ENCODE data around the gene COG5. TPM values are rescaled to one million over a fixed set of nuclear protein-coding genes. Genes with fewer than 3 reads are reported as not detected.

COG5 gene
- total and polyA plus RNA-seq, 2 of the 8 experiments (the other 6 are each of a cell fraction or from before 2014, with no cell fraction given): 10.5 to 28.1 TPM

DNA sequence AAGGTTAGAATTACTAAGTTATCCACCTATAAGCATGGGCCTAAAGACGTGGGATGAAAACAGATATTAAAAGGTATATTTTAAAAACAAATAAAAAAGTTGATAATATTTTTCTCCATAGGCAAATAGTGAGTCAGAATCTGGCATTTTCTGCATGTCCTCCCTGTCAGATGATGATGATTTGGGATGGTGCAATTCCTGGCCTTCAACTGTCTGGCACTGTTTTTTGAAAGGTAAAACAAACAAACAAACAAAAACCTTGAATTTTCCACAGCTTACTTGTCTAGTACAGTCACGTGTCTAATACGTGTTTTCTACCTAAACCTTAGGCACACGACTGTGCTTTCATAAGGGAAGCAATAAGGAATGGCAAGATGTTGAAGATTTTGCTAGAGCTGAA lies 377.5 kb downstream of the COG5 start:
- no peak overlapping the region for H3K14ac ChIP-seq (ENCODE audit: insufficient read length)
- no peaks in the 10 kb centered on the region for H3K9me3 ChIP-seq (ENCODE audit: insufficient read depth in 2 of 2, low read depth in 1 of 2, low read length in 1 of 2)
- H2BK15ac ChIP-seq (ENCODE audit: low read length): no peak overlapping the region
- no peak overlapping the region for H2BK120ac ChIP-seq (replicated peaks; ENCODE audit: low read depth, low read length)
- no peak overlapping the region for H3K56ac ChIP-seq (replicated peaks; ENCODE audit: insufficient read length, low read depth, low read length)
- 82% methylated on average over 4 of the region's 4 CpGs; no CpG with 5 or more reads in 1 of the 2 experiments for WGBS, 2 experiments (ENCODE audit: extremely low coverage in 1 of 2, insufficient coverage in 1 of 2, insufficient read length in 1 of 2, insufficient replicate concordance in 2 of 2, low coverage in 1 of 2, low lambda C conversion rate in 2 of 2, missing lambda C conversion rate in 1 of 2)
- no peaks in the 10 kb centered on the region for H3K79me2 ChIP-seq (ENCODE audit: control insufficient read depth in 1 of 2, insufficient read depth in 2 of 2, low read length in 2 of 2)
- ChIA-PET CTCF (ENCODE audit: partially characterized antibody) (no interaction called here), POLR2A (ENCODE audit: partially characterized antibody) (no interaction called here)
- H3K18ac ChIP-seq (ENCODE audit: extremely low read depth, low read length): no peak overlapping the region
- no peak overlapping the region for H4K5ac ChIP-seq (ENCODE audit: insufficient read length, low read depth, low read length)
- H2AK5ac ChIP-seq (ENCODE audit: low read depth, low read length): no peak overlapping the region
- DNase-seq (ENCODE audit: low read depth in 1 of 2, low spot score in 2 of 2) (no peak), FAIRE-seq (no peak)
- H4K8ac ChIP-seq (ENCODE audit: extremely low read depth, insufficient read depth, low read length): no peak overlapping the region
- H4K91ac ChIP-seq (replicated peaks; ENCODE audit: insufficient read length, low read length): no peak overlapping the region
- no peaks in the 10 kb centered on the region for H3K79me1 ChIP-seq (ENCODE audit: low read depth, low read length)
- no peak overlapping the region for H3K23ac ChIP-seq (ENCODE audit: insufficient read length)
- H3K36me3 ChIP-seq (ENCODE audit: control insufficient read depth in 2 of 4, insufficient read depth in 4 of 4, low read length in 3 of 4): peaks cover 7 to 65% (median 33%) of the 10 kb centered on the region in 4 experiments; a peak in 7 of 8 replicates
- H2BK5ac ChIP-seq (ENCODE audit: low read depth, low read length): no peak overlapping the region
- H2BK20ac ChIP-seq (ENCODE audit: low read length): no peak overlapping the region
- no peak overlapping the region for H2BK12ac ChIP-seq (ENCODE audit: low read depth, low read length)
- H3K23me2 ChIP-seq (ENCODE audit: low read depth, low read length): no peaks in the 10 kb centered on the region
- no peak for TF ChIP-seq SUZ12 (IDR thresholded peaks at IDR 0.05; ENCODE audit: low read length)
- TF ChIP-seq BCL11A (IDR thresholded peaks at IDR 0.05; ENCODE audit: low read depth in 2 of 2, low read length in 2 of 2): no peak
- TF ChIP-seq EZH2 (IDR thresholded peaks at IDR 0.05; ENCODE audit: low read depth, low read length, severe bottlenecking): no peak
- no peak for TF ChIP-seq SIRT6 (IDR thresholded peaks at IDR 0.05; ENCODE audit: low read length)
- TF ChIP-seq, protein P1, sequence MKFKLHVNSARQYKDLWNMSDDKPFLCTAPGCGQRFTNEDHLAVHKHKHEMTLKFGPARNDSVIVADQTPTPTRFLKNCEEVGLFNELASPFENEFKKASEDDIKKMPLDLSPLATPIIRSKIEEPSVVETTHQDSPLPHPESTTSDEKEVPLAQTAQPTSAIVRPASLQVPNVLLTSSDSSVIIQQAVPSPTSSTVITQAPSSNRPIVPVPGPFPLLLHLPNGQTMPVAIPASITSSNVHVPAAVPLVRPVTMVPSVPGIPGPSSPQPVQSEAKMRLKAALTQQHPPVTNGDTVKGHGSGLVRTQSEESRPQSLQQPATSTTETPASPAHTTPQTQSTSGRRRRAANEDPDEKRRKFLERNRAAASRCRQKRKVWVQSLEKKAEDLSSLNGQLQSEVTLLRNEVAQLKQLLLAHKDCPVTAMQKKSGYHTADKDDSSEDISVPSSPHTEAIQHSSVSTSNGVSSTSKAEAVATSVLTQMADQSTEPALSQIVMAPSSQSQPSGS (IDR thresholded peaks at IDR 0.05; ENCODE audit: low read length): no peak
- TF ChIP-seq YY1 (IDR thresholded peaks at IDR 0.05; ENCODE audit: low read depth, low read length): no peak
- no peak for TF ChIP-seq CHD2 (IDR thresholded peaks at IDR 0.05; ENCODE audit: low read length)
- TF ChIP-seq RXRA (IDR thresholded peaks at IDR 0.05; ENCODE audit: insufficient read depth, low read depth, low read length): no peak
- no peak for TF ChIP-seq POLR2A (IDR thresholded peaks at IDR 0.05; ENCODE audit: control extremely low read depth in 1 of 2, low read depth in 2 of 2, low read length in 2 of 2)
- no peaks in the 10 kb centered on the region for H3K27me3 ChIP-seq (replicated peaks in 1 of 4; ENCODE audit: control insufficient read depth in 3 of 4, extremely low read depth in 1 of 4, insufficient read depth in 3 of 4, low read length in 3 of 4)
- no peak overlapping the region for H2AFZ ChIP-seq (ENCODE audit: low read length)
- no peak overlapping the region for H3K4ac ChIP-seq (replicated peaks; ENCODE audit: insufficient read length, low read depth, low read length)
- H3K4me1 ChIP-seq (replicated peaks in 1 of 4; ENCODE audit: control insufficient read depth in 3 of 4, insufficient read depth in 4 of 4, low read length in 3 of 4): no peaks in the 10 kb centered on the region
- no peak overlapping the region for H3K27ac ChIP-seq (ENCODE audit: low read depth, low read length)
- H3K4me2 ChIP-seq (ENCODE audit: insufficient read depth in 1 of 2, low read depth in 2 of 2, low read length in 2 of 2): no peak overlapping the region
- peaks cover 0 to 3% of the 10 kb centered on the region in 2 experiments for H4K20me1 ChIP-seq (replicated peaks in 1 of 2; ENCODE audit: control insufficient read depth in 1 of 2, insufficient read depth in 2 of 2, low read length in 2 of 2)
- no peak overlapping the region for H3K4me3 ChIP-seq (ENCODE audit: extremely low read depth in 1 of 4, insufficient read depth in 2 of 4, low read depth in 3 of 4, low read length in 4 of 4)
- H3K9ac ChIP-seq (replicated peaks in 1 of 4; ENCODE audit: extremely low read depth in 1 of 4, low read depth in 3 of 4, low read length in 3 of 4): no peak overlapping the region
